ENCODE measurements around the gene KCTD2.

KCTD2 gene

GRCh38 chr17:75099881-75100595 lies 53.0 kb downstream of the KCTD2 start:
- no peak for DNase-seq (ENCODE audit: low spot score)

DNA sequence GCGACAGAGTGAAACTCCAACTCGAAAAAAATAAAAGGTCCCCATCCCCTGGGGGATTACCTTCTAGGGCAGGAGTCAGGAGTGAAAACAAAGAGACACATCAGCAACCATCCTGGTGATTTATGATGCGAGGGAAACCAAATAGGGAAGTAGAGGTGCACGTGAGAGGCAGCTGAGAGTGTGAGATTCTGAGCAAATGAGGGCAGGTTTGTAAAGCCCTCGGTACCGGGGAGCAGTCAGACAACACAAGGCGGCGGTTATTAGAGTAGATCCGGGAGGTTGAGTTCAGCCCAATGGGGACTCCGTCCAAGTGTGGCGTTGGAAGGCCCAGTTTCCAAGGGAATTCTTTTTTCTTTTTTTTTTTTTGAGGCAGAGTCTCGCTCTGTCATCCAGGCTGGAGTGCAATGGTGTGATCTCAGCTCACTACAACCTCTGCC lies 55.4 kb downstream of the KCTD2 start:
- DNase-seq (ENCODE audit: low spot score): no peak

DNA sequence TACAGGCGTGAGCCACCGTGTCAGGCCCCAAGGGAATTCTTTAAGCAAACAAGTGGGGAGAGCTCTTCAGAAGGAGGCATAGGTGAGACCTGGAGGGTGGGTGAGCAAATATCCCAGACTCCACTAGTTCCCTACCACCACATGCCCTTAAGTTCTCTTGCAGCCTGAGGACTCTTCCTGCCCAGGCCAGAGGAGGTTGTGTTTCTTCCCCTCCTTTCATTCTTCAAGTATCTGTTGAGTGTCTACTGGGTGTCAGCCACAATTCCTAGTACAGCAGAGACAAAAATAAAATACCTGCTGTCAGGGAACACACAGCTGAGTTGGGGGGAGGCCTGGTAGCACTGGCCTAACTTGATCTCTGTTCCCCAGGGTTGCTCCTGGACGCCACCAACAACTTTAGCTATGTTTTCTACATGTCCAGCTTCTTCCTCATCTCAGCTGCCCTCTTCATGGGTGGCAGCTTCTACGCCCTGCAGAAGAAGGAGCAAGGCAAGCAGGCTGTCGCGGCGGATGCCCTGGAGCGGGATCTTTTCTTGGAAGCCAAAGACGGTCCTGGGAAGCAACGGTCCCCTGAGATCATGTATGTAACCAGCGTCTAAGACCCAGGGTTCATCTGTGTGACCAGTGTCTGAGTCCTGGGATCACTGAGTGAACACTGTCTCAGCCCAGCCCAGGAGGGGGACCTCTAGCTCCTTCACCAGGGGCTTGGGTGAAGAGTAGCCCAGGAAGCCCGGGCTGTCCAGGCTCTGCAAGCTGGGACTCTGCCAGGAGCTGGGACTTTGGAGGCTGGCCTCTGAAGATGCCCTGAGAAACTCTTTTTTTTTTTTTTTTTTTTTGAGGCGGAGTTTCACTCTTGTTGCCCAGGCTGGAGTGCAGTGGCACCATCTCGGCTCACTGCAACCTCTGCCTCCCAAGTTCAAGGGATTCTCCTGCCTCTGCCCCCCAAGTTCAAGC lies 56.9 kb downstream of the KCTD2 start:
- DNase-seq (ENCODE audit: low spot score): no peak

DNA sequence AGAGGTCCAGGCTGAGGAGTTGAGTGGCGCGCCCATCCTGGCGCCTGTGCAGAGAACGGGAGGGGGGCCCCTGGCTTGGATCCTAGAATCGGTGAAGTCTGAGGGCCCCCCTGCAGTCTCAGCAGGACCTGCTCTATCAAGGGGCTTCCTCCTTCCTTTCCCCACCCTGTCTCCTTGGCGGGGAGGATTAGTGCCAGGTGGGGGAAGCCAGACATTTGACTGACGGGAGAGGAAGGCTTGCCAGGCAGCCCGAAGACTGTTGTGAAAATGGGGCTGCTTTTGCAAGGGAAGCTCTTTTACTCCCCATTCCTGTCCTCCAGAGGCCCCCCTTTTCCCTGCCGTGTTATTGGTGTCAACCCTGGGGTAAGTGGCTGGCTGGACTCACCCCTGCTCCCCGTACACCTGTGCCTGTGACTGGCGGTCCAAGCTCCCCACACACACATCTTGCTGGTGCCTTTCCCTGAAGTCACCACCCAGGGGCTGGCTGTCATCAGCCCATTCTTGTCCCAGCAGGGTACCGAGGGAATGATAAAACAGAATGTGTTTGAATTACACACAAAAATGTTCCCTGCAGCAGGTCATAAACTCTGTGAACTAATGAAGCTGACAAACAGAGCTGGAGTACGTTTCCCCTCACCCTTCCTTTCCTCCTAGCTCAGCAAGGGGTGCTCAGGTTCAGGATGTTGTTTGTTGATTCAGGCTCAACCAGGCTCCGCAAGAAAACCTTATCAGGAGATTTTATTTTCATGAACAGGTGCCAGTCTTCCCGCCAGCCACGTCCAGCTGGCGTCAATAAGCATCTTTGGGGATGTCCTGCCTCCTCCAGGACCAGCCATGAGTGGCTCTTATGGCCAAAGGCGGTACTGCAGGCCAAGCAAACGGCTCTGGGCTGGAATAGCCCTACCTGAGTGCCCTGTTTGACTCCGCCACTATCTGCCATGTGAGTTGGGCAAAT lies 58.4 kb downstream of the KCTD2 start:
- peak; percentile 69 for DNase-seq (ENCODE audit: low spot score)

- no peak for DNase-seq (ENCODE audit: low spot score)
These were observed 61.2 kb downstream of the KCTD2 start for GRCh38 chr17:75108193-75108592.

DNA sequence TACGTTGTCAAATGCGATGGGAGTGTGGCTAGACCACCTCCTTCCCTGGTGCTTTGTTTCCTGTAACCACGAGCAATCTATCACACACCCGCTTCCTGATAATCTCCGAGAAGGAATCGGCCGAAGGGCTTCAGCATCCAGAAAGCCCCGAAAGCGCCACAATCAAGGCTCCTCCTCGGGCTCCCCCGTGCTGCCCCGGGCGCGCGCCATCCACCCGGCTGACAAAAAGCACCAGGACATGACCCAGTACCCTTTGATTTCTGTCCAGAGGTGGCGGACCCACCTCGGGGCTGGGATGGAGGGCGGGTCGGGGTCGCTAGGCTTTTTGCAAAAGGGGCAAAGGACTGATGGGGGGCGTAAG lies 62.0 kb downstream of the KCTD2 start:
- DNase-seq (ENCODE audit: low spot score): no peak

- peak; percentile 85 for DNase-seq (ENCODE audit: low spot score)
These were observed 62.6 kb downstream of the KCTD2 start, which contains the start of gene ARMC7 for GRCh38 chr17:75109407-75110233. Gene ARMC7, plus strand, starts transcription at chr17:75109969. Its CDS starts 320 bp downstream, at chr17:75110289.

DNA sequence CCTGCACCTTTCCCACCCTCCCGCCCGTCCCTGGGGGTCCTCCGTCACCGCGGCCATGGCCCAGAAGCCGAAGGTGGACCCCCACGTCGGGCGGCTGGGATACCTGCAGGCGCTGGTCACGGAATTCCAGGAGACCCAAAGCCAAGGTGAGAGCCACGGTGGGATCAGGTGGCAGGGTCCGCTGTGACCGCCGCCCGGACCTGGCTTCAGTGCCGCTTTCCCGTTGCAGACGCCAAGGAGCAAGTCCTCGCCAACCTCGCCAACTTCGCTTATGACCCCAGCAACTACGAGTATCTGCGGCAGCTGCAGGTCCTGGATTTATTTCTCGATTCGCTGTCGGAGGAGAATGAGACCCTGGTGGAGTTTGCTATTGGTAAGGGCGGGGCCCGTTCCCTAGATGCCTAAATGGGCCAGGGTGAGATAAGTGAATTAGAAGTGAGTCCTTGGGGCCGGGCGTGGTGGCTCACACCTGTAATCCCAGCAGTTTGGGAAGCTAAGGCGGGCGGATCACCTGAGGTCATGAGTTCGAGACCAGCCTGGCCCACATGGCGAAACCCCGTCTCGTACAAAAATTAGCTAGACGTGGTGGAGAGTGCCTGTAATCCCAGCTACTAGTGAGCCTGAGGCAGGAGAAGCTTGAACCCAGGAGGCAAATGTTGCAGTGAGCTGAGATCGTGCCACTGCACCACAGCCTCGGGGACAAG lies 63.4 kb downstream of the KCTD2 start:
- DNase-seq (ENCODE audit: low spot score): peak; percentile 40

GRCh38 chr17:75111777-75112335 lies 64.8 kb downstream of the KCTD2 start:
- no peak for DNase-seq (ENCODE audit: low spot score)

GRCh38 chr17:75113798-75114551 lies 67.0 kb downstream of the KCTD2 start:
- DNase-seq (ENCODE audit: low spot score): peak; percentile 97

DNA sequence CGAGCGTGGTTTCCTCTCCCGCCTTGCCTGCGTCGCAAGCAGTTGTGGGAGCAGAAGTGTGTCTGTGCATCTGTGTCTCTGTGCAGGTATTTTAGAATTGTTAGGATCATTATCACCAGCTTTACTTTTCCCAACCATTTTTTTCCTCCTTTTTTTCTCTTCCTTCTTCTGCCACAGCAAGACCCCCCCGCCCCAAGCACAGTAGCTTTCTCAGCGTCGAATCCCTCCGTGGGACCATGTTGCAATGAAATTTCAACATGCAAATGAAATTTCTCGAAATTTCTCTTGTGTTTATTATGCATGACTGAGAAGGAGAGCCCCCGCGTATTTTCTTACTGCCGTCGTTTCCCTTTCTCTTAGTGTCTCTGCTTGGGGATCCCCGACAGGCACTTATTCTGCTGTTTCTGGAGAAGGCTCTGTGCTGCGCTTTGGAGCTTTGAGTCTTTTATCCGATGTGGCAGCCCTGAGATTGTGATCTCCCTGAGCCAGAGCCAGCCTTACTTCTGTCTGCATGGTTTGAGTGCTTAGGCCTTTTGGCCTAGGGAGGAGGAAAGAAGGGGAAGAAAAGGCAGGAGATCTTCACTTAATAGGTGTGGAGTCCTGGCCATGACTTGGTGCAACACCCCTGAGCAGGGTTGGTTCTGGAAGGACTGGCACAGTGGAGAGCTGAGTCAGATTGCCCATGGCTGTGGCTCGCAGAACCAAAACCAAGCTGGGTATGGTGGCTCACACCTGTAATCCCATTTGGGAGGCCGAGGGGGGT lies 67.7 kb downstream of the KCTD2 start:
- peak; percentile 77 for DNase-seq (ENCODE audit: low spot score)
